Mucosa of descending colon (tissue), 3 donors: ENCODE measurements around the gene AP4E1. TPM values are rescaled to one million over a fixed set of nuclear protein-coding genes. Genes with fewer than 3 reads are reported as not detected.
A peak's percentile ranks its signal among the peaks of the same experiment; 100 is the strongest.
"Not testable (repeated sequence)": the region's sequence is repeated elsewhere in the genome, so short reads cannot be mapped to it uniquely, and the experiment has no call there.

Experiments
- ATAC-seq: fragments of 200-7000 bp; cut with Tn5 transposase; one replicate; pipeline ENCODE4 v1.9.1; 2020; ENCODE audit warnings: mild to moderate bottlenecking, moderate library complexity
- DNase-seq, 3 donors: peaks; one replicate each; pipeline ENCODE4 v3.0.0-alpha.2; 2020
- H3K36me3 ChIP-seq: fragments of 200-600 bp; one replicate; pipeline ENCODE4 v1.8.0; 2021; ENCODE audit warnings: low read depth, mild to moderate bottlenecking
- H3K4me1 ChIP-seq: fragments of 200-600 bp; one replicate; pipeline ENCODE4 v1.8.0; 2021; ENCODE audit warnings: low read depth, mild to moderate bottlenecking
- H3K4me3 ChIP-seq: fragments of 200-600 bp; one replicate; pipeline ENCODE4 v1.8.0; 2021; ENCODE audit warnings: mild to moderate bottlenecking
- H3K9me3 ChIP-seq: fragments of 200-600 bp; one replicate; pipeline ENCODE4 v1.8.0; 2021; ENCODE audit warnings: mild to moderate bottlenecking
- intact Hi-C, 2 donors: fragments of 100-400 bp; cut with DNase I in 1 of 2; cut with micrococcal nuclease in 1 of 2; formaldehyde crosslinking; loops; one replicate each; pipeline versions ENCODE4 v1.11.0 to v1.11.1; 2022; cut with DNase I, micrococcal nuclease
- total RNA-seq, 3 donors: library from RNA; stranded (reverse); fragmentation: NEBNext Ultra II Directional in 2 of 3; extraction: Animal tissue kit (Norgen Biotek cat#: 25700) in 2 of 3; gene quantifications; one replicate each; pipeline versions ENCODE4 v1.2.1 to v1.2.4, GENCODE V29; 2021 to 2023
- TF ChIP-seq, protein P1 (sequence below): fragments of 200-600 bp; IDR thresholded peaks from one replicate; pipeline ENCODE4 v1.8.0; 2022; ENCODE audit warnings: antibody characterized with exemption, mild to moderate bottlenecking
- donor health status: DM: no; HTN: no; CAD: no; lungs with moderate emphysema.
- donor health status: DM: no; HTN: no; CAD: no.
- donor health status: DM: no; HTN: yes; CAD: no.

The AP4E1 gene
- total RNA-seq, 3 donors from 2014 or later: 9.6 to 11.9 (median 11.6) TPM

DNA sequence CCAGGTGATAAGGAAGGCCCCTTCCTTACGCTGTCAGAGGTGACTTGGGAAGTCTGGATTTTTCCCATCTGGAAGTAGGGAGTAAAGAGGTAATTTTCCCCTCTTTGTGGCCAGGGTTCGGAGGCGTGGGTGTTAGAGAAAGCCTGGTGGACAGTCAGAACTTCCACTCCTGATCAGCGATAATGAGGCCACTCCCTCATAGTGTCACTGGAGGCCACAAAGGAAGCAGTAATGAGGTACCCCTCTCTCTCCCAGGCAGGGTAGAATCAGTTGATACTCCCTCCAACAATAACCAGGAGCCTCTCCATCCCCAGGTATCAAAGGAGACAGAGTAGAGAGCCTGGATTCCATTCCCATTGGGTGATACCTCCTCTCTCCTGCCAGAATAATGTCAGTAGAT, 30.0 kb downstream of the AP4E1 start:
- Histone ChIP-seq H3K4me3 (no peak overlapping the region), H3K36me3 (no peaks in the 10 kb centered on the region), H3K9me3 (no peaks in the 10 kb centered on the region), H3K4me1 (no peaks in the 10 kb centered on the region)
- ATAC-seq (no peak), DNase-seq (no peak)
- intact Hi-C loops: no loop called here
- TF ChIP-seq, protein P1, sequence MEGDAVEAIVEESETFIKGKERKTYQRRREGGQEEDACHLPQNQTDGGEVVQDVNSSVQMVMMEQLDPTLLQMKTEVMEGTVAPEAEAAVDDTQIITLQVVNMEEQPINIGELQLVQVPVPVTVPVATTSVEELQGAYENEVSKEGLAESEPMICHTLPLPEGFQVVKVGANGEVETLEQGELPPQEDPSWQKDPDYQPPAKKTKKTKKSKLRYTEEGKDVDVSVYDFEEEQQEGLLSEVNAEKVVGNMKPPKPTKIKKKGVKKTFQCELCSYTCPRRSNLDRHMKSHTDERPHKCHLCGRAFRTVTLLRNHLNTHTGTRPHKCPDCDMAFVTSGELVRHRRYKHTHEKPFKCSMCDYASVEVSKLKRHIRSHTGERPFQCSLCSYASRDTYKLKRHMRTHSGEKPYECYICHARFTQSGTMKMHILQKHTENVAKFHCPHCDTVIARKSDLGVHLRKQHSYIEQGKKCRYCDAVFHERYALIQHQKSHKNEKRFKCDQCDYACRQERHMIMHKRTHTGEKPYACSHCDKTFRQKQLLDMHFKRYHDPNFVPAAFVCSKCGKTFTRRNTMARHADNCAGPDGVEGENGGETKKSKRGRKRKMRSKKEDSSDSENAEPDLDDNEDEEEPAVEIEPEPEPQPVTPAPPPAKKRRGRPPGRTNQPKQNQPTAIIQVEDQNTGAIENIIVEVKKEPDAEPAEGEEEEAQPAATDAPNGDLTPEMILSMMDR: no peak

- ATAC-seq (no peak), DNase-seq (no peak)
- Histone ChIP-seq H3K4me3 (no peak overlapping the region), H3K36me3 (no peaks in the 10 kb centered on the region), H3K4me1 (no peaks in the 10 kb centered on the region), H3K9me3 (no peaks in the 10 kb centered on the region)
- intact Hi-C loops: no loop called here
- TF ChIP-seq, protein P1: no peak
Observed at GRCh38 chr15:50939911-50940310, 31.4 kb downstream of the AP4E1 start.

DNA sequence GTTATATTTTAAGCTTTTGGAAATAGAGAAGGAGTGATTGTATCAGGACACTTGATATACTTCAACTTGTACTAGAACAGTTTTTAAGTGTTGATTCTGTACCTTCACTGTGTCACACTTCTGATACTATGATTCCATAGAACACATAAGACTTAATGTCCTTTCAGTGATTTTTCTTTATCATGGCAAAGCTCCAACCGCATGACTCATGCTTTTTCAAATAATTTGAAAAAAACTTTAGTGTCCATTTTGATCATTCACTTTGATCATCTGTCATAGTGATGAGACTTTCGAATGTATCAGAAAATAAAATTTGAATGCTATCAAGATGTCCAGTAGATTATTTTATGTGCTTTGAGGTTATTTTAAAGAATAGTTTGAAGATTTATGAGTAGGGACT, 32.0 kb downstream of the AP4E1 start:
- TF ChIP-seq, protein P1: no peak
- no peaks in the 10 kb centered on the region for H3K36me3 ChIP-seq
- H3K4me3 ChIP-seq: no peak overlapping the region
- DNase-seq (no peak), ATAC-seq (no peak)
- intact Hi-C loops: no loop called here
- no peaks in the 10 kb centered on the region for H3K4me1 ChIP-seq
- no peaks in the 10 kb centered on the region for H3K9me3 ChIP-seq

GRCh38 chr15:50943638-50944037, 35.2 kb downstream of the AP4E1 start:
- DNase-seq (no peak), ATAC-seq (no peak)
- H3K4me1 ChIP-seq: no peaks in the 10 kb centered on the region
- H3K36me3 ChIP-seq: no peaks in the 10 kb centered on the region
- no peaks in the 10 kb centered on the region for H3K9me3 ChIP-seq
- H3K4me3 ChIP-seq: no peak overlapping the region
- intact Hi-C loops: no loop called here
- TF ChIP-seq, protein P1: no peak

DNA sequence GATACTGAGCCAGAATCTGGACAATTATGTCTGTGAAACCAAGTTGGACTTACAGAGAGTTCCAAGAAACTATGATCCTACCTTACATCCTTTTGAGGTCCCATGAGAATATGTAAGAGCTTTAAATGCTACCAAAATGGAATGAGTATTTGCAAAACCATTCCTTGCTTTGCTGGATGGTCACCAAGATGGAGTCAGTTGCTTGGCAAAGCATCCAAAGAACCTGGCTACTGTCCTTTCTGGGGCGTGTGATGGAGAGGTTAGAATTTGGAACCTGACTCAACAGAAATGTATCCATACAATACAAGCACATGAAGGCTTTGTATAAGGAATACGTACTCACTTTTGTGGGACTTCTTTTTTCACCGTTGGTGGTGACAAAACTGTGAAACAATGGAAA, 36.2 kb downstream of the AP4E1 start:
- DNase-seq (no peak), ATAC-seq (no peak)
- no peak overlapping the region for H3K4me3 ChIP-seq
- no peaks in the 10 kb centered on the region for H3K4me1 ChIP-seq
- TF ChIP-seq, protein P1: no peak
- intact Hi-C loops: no loop called here
- H3K9me3 ChIP-seq: no peaks in the 10 kb centered on the region
- H3K36me3 ChIP-seq: no peaks in the 10 kb centered on the region

GRCh38 chr15:50945725-50946124, 37.2 kb downstream of the AP4E1 start:
- no peak for ATAC-seq
- intact Hi-C loops: no loop called here
- H3K4me3 ChIP-seq: no peak overlapping the region
- H3K36me3 ChIP-seq: no peaks in the 10 kb centered on the region
- H3K9me3 ChIP-seq: no peaks in the 10 kb centered on the region
- no peaks in the 10 kb centered on the region for H3K4me1 ChIP-seq
- TF ChIP-seq, protein P1: no peak
- peak in 1 of 3 donors; percentile 34 for DNase-seq

DNA sequence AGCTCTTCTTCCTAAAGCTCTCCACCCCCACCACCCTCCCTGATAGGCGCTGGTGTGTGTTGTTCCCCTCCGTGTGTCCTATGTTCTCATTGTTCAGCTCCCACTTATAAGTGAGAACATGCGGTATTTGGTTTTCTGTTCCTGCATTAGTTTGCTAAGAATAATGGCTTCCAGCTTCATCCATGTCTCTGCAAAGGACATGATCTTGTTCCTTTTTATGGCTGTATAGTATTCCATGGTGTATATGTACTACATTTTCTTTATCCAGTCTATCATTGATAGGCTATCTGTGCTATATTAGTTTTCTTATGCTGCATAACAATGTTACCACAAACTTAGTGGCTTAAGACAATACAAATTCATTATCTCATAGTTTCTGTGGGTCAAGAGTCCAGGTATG, 42.3 kb downstream of the AP4E1 start:
- H3K4me3 ChIP-seq, ATAC-seq, H3K9me3 ChIP-seq, H3K4me1 ChIP-seq, DNase-seq, intact Hi-C loops, H3K36me3 ChIP-seq: not testable (repeated sequence)
